AG20443 (cell line): ENCODE measurements around the gene TMEM170A.
A peak's percentile ranks its signal among the peaks of the same experiment; 100 is the strongest.
"Not testable (repeated sequence)": the region's sequence is repeated elsewhere in the genome, so short reads cannot be mapped to it uniquely, and the experiment has no call there.

Source experiments
- DNase-seq: peaks from one replicate; pipeline ENCODE4 v3.0.0; 2012; ENCODE audit warnings: low spot score, mixed read lengths

TMEM170A gene

DNA sequence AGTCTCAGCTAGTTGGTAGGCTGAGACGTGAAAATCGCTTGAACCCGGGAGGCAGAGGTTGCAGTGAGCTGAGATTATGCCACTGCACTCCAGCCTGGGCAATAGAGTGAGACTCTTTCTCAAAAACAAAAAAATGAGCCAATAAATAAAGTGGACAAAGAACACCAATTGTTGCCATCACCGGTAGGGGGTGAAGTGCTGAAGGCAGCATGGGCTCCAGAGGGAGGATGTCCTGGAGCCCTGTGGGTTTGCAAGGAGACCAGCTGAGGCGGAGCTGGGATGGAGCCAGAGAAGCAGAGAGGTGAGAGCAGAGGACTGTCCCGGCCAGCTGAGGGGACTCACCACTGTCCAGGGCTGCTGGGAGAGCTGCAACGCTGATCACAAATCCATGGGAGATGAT is 17.0 kb upstream of the TMEM170A start:
- no peak for DNase-seq

- DNase-seq = no peak
Measured at GRCh38 chr16:75479421-75479990, 15.0 kb upstream of the TMEM170A start.

- DNase-seq = no peak
Measured at GRCh38 chr16:75478480-75479345, 14.2 kb upstream of the TMEM170A start.

- DNase-seq = no peak
Measured at GRCh38 chr16:75477680-75478473, 13.4 kb upstream of the TMEM170A start.

GRCh38 chr16:75476817-75477216 is 12.3 kb upstream of the TMEM170A start:
- DNase-seq = no peak

- DNase-seq = no peak
Measured at GRCh38 chr16:75475420-75475847, 10.9 kb upstream of the TMEM170A start.

DNA sequence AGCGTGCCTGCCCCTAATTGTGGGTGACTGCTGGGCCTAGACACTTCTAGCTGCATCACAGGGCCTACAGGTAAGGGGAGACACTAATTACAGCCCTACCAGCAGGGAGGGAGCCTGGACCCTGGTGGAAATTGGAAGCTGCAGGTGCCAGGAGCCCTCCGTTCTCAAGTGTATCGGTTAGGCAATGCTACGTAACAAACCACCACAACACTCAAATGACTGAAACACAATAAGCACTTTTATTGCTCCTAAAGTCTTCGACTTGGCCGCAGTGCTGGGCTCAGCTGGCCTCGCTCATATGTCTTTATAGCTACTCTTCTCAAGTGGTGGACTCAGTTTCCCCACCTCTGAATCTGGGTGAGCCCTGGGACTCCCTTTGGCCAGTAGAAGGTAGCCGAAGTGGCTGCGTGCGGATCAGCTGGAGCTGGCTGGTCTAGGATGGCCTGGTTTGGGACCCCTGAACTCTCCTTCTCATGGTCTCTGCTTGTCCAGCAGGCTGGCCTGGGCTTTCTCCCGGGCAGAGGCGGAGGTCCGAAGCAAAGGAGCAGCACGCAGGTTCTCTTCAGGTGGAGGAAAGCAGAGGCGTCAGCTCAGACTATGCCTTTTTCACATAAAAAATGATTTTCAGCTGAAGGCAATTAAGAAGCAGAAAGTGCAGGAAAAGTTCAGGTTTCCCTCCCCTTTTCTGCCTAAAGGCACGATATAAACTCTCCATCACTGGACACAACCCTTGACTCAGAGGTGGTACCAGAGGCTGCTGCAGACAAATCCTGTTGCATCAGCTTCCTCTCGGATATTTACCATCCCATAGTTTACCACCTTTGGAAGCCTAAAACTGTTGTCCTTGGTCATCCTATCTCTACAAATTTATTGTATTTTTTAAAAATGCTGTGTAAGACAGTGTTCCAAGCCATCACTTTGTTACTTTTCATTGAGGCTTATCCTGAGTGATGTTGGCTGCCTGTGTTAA is 8.7 kb upstream of the TMEM170A start:
- DNase-seq = no peak

DNA sequence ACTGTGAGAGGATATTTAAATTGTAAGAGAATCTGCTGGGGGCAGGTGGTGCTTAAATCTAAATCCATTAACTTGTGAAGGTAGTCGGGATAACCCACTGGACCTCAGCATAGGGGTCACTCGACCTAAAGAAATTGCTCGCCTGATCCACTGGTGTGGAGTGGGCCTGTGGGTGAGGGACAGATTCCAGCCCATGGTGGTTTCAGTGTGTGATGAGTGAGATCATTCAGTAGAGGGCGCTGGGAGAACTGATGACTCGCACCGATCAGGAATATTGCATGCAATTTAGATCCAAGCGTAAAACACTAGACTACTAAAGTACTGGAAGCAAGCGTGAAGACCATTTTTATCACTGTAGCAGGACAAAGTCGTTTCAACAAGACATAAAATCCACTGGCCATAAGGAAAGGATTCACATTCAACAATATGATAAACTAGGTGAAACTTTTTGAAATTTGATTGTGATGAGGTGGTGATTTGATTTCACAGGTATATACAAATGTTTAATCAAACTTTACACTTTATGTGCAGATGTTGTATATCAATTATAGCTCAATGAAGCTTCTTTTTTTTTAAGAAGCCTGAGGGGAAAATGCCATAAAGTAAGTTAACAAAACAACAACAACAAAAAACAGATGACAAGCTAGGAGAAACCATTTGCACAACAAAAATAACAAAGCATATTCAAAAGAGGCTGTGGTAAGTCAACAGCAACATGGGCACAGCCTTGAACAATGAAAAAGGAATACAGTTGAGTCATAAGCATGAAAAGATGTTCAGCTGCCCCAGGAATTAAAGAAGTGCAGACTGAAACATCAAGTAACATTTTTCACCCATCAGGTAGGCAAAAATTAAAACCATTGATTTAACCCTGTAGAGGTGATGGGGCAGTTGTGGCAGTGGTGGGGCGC is 7.5 kb upstream of the TMEM170A start:
- peak; percentile 87 for DNase-seq

DNA sequence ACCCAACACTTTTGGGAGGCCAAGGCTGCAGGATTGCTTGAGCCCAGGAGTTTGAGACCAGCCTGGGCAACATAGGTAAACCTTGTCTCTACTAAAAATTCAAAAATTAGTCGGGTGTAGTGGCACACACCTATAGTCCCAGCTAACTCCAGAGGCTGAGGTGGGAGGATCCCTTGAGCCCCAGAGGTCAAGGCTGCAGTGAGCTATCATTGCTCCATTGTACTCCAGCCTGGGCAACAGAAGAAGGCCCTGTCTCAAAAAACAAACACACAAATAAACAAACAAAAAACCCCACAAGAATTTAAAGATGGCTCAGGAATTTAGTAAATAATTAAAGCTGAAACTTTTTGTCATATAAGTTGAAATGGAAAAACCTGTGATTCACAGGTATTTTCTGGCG is 2.3 kb upstream of the TMEM170A start:
- no peak for DNase-seq

DNA sequence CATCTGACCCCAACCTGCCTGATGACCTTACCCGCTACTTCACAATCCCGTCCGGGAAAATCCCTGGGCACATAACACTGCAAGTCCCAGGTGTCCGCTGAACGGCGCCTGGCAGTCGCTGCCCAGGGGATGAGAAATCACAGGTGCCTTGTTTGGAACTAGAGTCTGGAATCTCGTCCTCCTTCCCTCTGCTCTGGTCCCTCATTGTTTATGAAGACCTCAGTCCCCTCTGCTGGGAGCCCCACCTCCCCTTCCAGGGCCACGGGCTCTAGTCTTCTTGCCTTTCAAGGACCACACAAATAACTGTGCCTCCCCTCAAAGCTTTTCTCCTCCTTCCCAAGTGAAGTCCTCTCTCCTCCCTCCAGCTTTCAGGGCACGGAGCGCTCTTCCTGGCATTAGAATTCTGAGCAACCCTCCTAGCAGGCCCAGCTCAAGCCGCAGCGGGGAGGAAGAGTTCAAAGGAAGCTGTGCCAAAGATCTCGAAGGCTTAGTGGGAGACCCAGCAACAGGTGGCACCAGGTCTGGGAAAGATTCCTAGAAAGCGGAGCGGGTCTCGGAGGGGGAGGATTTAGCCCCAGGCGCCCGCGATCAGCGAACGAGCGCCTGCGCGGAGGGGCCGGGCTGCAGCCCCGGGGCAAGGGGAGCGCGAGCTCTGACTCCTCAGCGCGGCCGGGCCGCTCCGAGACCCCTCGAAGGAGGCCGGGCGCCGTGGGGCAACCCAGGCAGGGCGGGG is 934 bp downstream of the TMEM170A start:
- peak; percentile 57 for DNase-seq

DNA sequence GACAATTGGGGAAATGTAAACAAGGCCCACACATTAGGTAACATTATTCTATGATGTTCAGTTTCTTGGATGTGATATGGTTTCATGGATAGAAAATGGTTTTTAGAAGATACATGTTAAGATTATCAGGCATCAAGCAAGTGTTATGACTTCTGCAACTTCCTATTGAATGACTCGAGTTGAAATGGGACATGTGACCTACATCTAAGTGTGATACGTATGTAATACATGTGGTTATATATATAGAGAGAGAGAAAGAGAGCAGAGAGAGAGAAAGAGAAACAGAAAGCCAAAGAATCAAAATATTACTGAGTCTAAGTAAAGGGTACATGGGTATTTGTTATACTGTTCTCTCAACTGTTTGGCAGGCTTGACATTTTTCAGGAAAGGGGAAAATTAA is 1.7 kb downstream of the TMEM170A start:
- DNase-seq = no peak

DNA sequence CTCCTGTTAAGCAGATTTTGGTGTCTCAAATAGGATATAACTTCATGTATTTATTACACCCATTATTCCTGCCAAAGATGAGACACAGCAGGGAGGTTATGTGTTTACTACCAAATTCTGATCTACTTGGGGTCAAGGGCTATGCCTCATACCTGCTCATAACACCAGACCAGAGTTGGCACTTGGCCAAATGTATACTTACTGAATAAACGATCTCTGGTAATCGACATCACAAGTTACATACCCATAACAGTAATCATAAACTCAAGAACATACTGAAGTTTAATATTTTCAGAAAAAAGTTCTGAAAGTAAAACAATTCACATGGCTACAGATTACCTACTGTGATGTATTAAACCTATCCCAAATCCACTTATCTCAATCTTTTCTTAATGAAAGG is 2.9 kb downstream of the TMEM170A start:
- DNase-seq = no peak

DNA sequence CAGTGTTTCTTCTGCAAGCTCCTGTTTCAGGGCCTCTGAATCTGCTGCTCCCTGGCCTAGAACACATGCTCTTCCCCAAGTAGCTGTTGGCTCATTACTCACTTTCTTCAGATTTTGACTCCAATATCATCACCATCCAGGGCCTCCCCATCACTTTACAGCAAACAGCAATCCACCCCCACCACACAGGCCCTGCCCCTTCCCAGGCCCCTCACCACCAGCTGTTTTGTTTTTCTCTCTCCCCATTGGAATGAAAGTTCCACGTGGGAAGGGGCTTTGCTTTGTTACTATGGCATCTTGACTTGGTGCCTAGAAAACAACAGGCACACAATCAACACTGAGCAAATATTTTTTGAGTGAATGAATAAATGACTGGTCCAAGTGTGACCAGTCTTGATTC is 4.0 kb downstream of the TMEM170A start:
- DNase-seq = no peak

DNA sequence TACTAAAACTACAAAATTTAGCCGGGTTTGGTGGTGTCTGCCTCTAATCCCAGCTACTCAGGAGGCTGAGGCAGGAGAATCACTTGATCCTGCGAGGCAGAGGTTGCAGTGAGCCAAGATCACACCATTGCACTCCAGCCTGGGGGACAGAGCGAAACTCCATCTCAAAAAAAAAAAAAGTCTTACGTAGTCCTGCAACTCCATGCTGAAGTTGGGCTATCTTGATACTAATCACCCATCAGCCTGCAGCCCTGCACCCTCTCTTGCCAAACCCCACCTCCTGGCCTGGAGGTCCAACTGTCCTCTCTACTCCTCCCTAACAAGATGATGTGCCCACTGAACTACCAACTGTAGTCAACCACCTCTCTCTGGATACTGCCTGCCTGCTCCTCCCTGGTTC is 4.8 kb downstream of the TMEM170A start:
- no peak for DNase-seq

- no peak for DNase-seq
Measured at GRCh38 chr16:75458439-75458838, 6.0 kb downstream of the TMEM170A start.

- DNase-seq = no peak
Measured at GRCh38 chr16:75458029-75458428, 6.5 kb downstream of the TMEM170A start.

- no peak for DNase-seq
Measured at GRCh38 chr16:75457485-75458021, 6.9 kb downstream of the TMEM170A start.

GRCh38 chr16:75456971-75457370 is 7.5 kb downstream of the TMEM170A start:
- no peak for DNase-seq

DNA sequence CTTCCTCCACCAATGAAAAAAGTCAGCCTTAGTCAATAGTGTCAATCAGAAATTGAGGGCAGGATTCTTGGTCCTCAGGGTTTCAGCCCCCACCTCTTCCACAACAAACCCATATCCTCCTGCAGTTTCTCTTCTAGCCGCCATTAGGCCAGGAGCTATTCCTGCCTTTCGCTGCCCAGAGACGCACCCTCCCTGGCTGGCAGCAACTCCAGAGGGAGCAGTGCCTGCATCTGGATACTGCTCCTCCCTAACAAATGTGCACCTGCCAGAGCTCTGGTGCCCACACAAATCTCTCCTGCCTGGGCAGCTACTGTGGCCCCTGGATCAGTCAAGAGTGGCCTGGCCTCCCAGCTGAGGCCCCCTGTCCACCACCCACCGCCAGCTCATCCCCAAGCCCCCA is 8.0 kb downstream of the TMEM170A start:
- not testable (repeated sequence) for DNase-seq

DNA sequence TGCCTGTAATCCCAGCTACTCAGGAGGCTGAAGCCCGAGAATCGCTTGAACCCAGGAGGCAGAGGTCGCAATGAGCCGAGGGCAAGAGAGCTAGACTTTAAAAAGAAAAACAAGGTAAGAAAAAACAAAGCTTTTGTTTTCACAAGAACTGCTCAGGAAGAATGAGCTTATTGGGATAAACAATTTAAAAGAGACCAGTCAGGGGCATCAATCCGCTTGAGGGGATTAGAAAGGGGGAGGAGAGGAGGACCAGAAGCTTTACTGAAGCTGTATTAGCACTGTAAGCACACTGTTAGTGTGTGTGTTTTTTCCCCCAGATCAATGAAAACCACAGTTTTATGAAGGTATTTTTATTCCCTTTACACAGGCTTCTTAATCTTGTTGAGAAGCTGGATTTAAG is 8.8 kb downstream of the TMEM170A start:
- DNase-seq = no peak
